ENCODE results near the gene DENND1A.

The DENND1A gene

GRCh38 chr9:123418506-123418905, 511.4 kb downstream of the DENND1A start:
- DNase-seq (ENCODE audit: low read depth, low spot score) = no peak
- Histone ChIP-seq H3K4me1 (ENCODE audit: control insufficient read depth, insufficient read depth, low read length) (peaks cover 10% of the 10 kb centered on the region), H3K27me3 (ENCODE audit: control insufficient read depth, insufficient read depth, low read length) (no peaks in the 10 kb centered on the region), H3K36me3 (ENCODE audit: control insufficient read depth, insufficient read depth, low read length) (no peaks in the 10 kb centered on the region), H3K27ac (ENCODE audit: low read length) (no peak overlapping the region), H3K4me3 (ENCODE audit: low read length) (no peak overlapping the region), H3K9me3 (ENCODE audit: control insufficient read depth, insufficient read depth, low read length) (no peaks in the 10 kb centered on the region)
- no CpG with 5 or more reads among the region's 10 CpGs for WGBS (ENCODE audit: insufficient coverage, insufficient read length)

GRCh38 chr9:123418052-123418430, 511.9 kb downstream of the DENND1A start:
- Histone ChIP-seq H3K27me3 (ENCODE audit: control insufficient read depth, insufficient read depth, low read length) (no peaks in the 10 kb centered on the region), H3K27ac (ENCODE audit: low read length) (no peak overlapping the region), H3K4me1 (ENCODE audit: control insufficient read depth, insufficient read depth, low read length) (peaks cover 8% of the 10 kb centered on the region), H3K4me3 (ENCODE audit: low read length) (no peak overlapping the region), H3K9me3 (ENCODE audit: control insufficient read depth, insufficient read depth, low read length) (no peaks in the 10 kb centered on the region), H3K36me3 (ENCODE audit: control insufficient read depth, insufficient read depth, low read length) (no peaks in the 10 kb centered on the region)
- WGBS (ENCODE audit: insufficient coverage, insufficient read length) = no CpG with 5 or more reads among the region's 5 CpGs
- DNase-seq (ENCODE audit: low read depth, low spot score) = no peak

GRCh38 chr9:123417289-123418051, 512.5 kb downstream of the DENND1A start:
- Histone ChIP-seq H3K4me3 (ENCODE audit: low read length) (no peak overlapping the region), H3K27me3 (ENCODE audit: control insufficient read depth, insufficient read depth, low read length) (no peaks in the 10 kb centered on the region), H3K36me3 (ENCODE audit: control insufficient read depth, insufficient read depth, low read length) (no peaks in the 10 kb centered on the region), H3K27ac (ENCODE audit: low read length) (no peak overlapping the region), H3K9me3 (ENCODE audit: control insufficient read depth, insufficient read depth, low read length) (no peaks in the 10 kb centered on the region), H3K4me1 (ENCODE audit: control insufficient read depth, insufficient read depth, low read length) (peaks cover 6% of the 10 kb centered on the region; the same call in 1 of the 2 replicates)
- DNase-seq (ENCODE audit: low read depth, low spot score) = no peak
- whole genome bisulfite sequencing (ENCODE audit: insufficient coverage, insufficient read length) = no CpG with 5 or more reads among the region's 5 CpGs

- Histone ChIP-seq H3K4me1 (ENCODE audit: control insufficient read depth, insufficient read depth, low read length) (peaks cover 3% of the 10 kb centered on the region; the same call in 1 of the 2 replicates), H3K27ac (ENCODE audit: low read length) (no peak overlapping the region), H3K9me3 (ENCODE audit: control insufficient read depth, insufficient read depth, low read length) (no peaks in the 10 kb centered on the region), H3K4me3 (ENCODE audit: low read length) (no peak overlapping the region), H3K27me3 (ENCODE audit: control insufficient read depth, insufficient read depth, low read length) (no peaks in the 10 kb centered on the region), H3K36me3 (ENCODE audit: control insufficient read depth, insufficient read depth, low read length) (no peaks in the 10 kb centered on the region)
- WGBS (ENCODE audit: insufficient coverage, insufficient read length) = no CpG with 5 or more reads among the region's 8 CpGs
- no peak for DNase-seq (ENCODE audit: low read depth, low spot score)
Measured at GRCh38 chr9:123416176-123416575, 513.8 kb downstream of the DENND1A start.

- no peaks in the 10 kb centered on the region for H3K9me3 ChIP-seq (ENCODE audit: control insufficient read depth, insufficient read depth, low read length)
- DNase-seq (ENCODE audit: low read depth, low spot score) = no peak
- WGBS (ENCODE audit: insufficient coverage, insufficient read length) = no CpG with 5 or more reads among the region's 23 CpGs
- no peaks in the 10 kb centered on the region for H3K36me3 ChIP-seq (ENCODE audit: control insufficient read depth, insufficient read depth, low read length)
- H3K4me3 ChIP-seq (ENCODE audit: low read length) = no peak overlapping the region
- H3K27me3 ChIP-seq (ENCODE audit: control insufficient read depth, insufficient read depth, low read length) = no peaks in the 10 kb centered on the region
- H3K27ac ChIP-seq (ENCODE audit: low read length) = no peak overlapping the region
- H3K4me1 ChIP-seq (ENCODE audit: control insufficient read depth, insufficient read depth, low read length) = peaks cover 1% of the 10 kb centered on the region; the same call in 1 of the 2 replicates
Measured at GRCh38 chr9:123414936-123415930, 514.7 kb downstream of the DENND1A start.

GRCh38 chr9:123414204-123414603, 515.7 kb downstream of the DENND1A start:
- no peak overlapping the region for H3K27ac ChIP-seq (ENCODE audit: low read length)
- no peaks in the 10 kb centered on the region for H3K9me3 ChIP-seq (ENCODE audit: control insufficient read depth, insufficient read depth, low read length)
- peaks cover 1% of the 10 kb centered on the region; the same call in 1 of the 2 replicates for H3K4me1 ChIP-seq (ENCODE audit: control insufficient read depth, insufficient read depth, low read length)
- H3K36me3 ChIP-seq (ENCODE audit: control insufficient read depth, insufficient read depth, low read length) = no peaks in the 10 kb centered on the region
- no peak overlapping the region for H3K4me3 ChIP-seq (ENCODE audit: low read length)
- DNase-seq (ENCODE audit: low read depth, low spot score) = no peak
- WGBS (ENCODE audit: insufficient coverage, insufficient read length) = no CpG with 5 or more reads among the region's 7 CpGs
- no peaks in the 10 kb centered on the region for H3K27me3 ChIP-seq (ENCODE audit: control insufficient read depth, insufficient read depth, low read length)

- H3K9me3 ChIP-seq (ENCODE audit: control insufficient read depth, insufficient read depth, low read length) = no peaks in the 10 kb centered on the region
- DNase-seq (ENCODE audit: low read depth, low spot score) = no peak
- no peak overlapping the region for H3K27ac ChIP-seq (ENCODE audit: low read length)
- no peaks in the 10 kb centered on the region for H3K36me3 ChIP-seq (ENCODE audit: control insufficient read depth, insufficient read depth, low read length)
- H3K27me3 ChIP-seq (ENCODE audit: control insufficient read depth, insufficient read depth, low read length) = no peaks in the 10 kb centered on the region
- H3K4me1 ChIP-seq (ENCODE audit: control insufficient read depth, insufficient read depth, low read length) = peaks cover 1% of the 10 kb centered on the region; the same call in 1 of the 2 replicates
- H3K4me3 ChIP-seq (ENCODE audit: low read length) = no peak overlapping the region
- WGBS (ENCODE audit: insufficient coverage, insufficient read length) = no CpG with 5 or more reads among the region's 18 CpGs
Measured at GRCh38 chr9:123412171-123412820, 517.6 kb downstream of the DENND1A start.

GRCh38 chr9:123411636-123412035, 518.3 kb downstream of the DENND1A start:
- no peaks in the 10 kb centered on the region for H3K9me3 ChIP-seq (ENCODE audit: control insufficient read depth, insufficient read depth, low read length)
- H3K4me1 ChIP-seq (ENCODE audit: control insufficient read depth, insufficient read depth, low read length) = peaks cover 3% of the 10 kb centered on the region; the same call in 1 of the 2 replicates
- no peak overlapping the region for H3K4me3 ChIP-seq (ENCODE audit: low read length)
- no CpG with 5 or more reads among the region's 11 CpGs for WGBS (ENCODE audit: insufficient coverage, insufficient read length)
- no peaks in the 10 kb centered on the region for H3K36me3 ChIP-seq (ENCODE audit: control insufficient read depth, insufficient read depth, low read length)
- H3K27me3 ChIP-seq (ENCODE audit: control insufficient read depth, insufficient read depth, low read length) = no peaks in the 10 kb centered on the region
- no peak for DNase-seq (ENCODE audit: low read depth, low spot score)
- no peak overlapping the region for H3K27ac ChIP-seq (ENCODE audit: low read length)

- Histone ChIP-seq H3K4me1 (ENCODE audit: control insufficient read depth, insufficient read depth, low read length) (peaks cover 4% of the 10 kb centered on the region; the same call in 1 of the 2 replicates), H3K27me3 (ENCODE audit: control insufficient read depth, insufficient read depth, low read length) (no peaks in the 10 kb centered on the region), H3K4me3 (ENCODE audit: low read length) (no peak overlapping the region), H3K27ac (ENCODE audit: low read length) (no peak overlapping the region), H3K36me3 (ENCODE audit: control insufficient read depth, insufficient read depth, low read length) (no peaks in the 10 kb centered on the region), H3K9me3 (ENCODE audit: control insufficient read depth, insufficient read depth, low read length) (no peaks in the 10 kb centered on the region)
- WGBS (ENCODE audit: insufficient coverage, insufficient read length) = no CpG with 5 or more reads among the region's 10 CpGs
- DNase-seq (ENCODE audit: low read depth, low spot score) = no peak
Measured at GRCh38 chr9:123411191-123411590, 518.7 kb downstream of the DENND1A start.

All from iPS DF 6.9 (cell line).